GM23248 (cell line): ENCODE measurements around the gene RAD52.

ENCODE experiments used
- EZH2 ChIP-seq: fragments of 200-600 bp; sonication (generic); IDR thresholded peaks from 2 replicates; pipeline ENCODE4 v1.6.1; 2018; ENCODE audit warnings: antibody characterized with exemption, mild to moderate bottlenecking; ENCODE audit not compliant: insufficient read depth, poor library complexity, severe bottlenecking
- EZH2phosphoT487 ChIP-seq: fragments of 200-600 bp; sonication (generic); IDR thresholded peaks from 2 replicates; pipeline ENCODE4 v1.6.1; 2018; ENCODE audit warnings: antibody characterized with exemption, moderate library complexity, mild to moderate bottlenecking, low read depth; ENCODE audit not compliant: insufficient read depth

DNA sequence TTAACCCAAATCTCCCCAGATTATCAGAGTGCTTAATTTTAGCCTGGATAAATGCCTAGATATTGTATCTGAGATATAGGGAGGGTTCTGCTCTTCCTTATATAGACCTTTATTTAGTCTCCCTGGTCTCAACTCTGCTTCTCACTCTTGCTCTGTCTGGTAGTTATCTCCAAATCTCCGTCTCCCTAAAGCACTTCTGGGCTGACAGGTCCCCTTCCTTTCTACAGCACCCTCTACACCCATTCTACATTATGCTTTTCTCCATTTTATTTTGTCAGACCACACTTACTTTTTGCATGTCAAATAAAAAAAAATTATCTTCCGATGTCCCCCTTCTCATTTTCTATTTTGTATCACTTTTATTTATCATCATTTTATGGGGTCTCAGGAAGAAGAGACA lies 39.6 kb upstream of the RAD52 start:
- TF ChIP-seq EZH2 = no peak
- no peak for TF ChIP-seq EZH2phosphoT487
